ENCODE data around the gene DUSP6.

The DUSP6 gene

GRCh38 chr12:89309440-89309802 is 42.9 kb downstream of the DUSP6 start:
- no peak overlapping the region for H3K4me3 ChIP-seq (ENCODE audit: low read length)
- TF ChIP-seq, protein P1, sequence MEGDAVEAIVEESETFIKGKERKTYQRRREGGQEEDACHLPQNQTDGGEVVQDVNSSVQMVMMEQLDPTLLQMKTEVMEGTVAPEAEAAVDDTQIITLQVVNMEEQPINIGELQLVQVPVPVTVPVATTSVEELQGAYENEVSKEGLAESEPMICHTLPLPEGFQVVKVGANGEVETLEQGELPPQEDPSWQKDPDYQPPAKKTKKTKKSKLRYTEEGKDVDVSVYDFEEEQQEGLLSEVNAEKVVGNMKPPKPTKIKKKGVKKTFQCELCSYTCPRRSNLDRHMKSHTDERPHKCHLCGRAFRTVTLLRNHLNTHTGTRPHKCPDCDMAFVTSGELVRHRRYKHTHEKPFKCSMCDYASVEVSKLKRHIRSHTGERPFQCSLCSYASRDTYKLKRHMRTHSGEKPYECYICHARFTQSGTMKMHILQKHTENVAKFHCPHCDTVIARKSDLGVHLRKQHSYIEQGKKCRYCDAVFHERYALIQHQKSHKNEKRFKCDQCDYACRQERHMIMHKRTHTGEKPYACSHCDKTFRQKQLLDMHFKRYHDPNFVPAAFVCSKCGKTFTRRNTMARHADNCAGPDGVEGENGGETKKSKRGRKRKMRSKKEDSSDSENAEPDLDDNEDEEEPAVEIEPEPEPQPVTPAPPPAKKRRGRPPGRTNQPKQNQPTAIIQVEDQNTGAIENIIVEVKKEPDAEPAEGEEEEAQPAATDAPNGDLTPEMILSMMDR (conservative IDR thresholded peaks at IDR 0.05; ENCODE audit: low read length) = no peak
- no peak for DNase-seq (ENCODE audit: low read depth)

DNA sequence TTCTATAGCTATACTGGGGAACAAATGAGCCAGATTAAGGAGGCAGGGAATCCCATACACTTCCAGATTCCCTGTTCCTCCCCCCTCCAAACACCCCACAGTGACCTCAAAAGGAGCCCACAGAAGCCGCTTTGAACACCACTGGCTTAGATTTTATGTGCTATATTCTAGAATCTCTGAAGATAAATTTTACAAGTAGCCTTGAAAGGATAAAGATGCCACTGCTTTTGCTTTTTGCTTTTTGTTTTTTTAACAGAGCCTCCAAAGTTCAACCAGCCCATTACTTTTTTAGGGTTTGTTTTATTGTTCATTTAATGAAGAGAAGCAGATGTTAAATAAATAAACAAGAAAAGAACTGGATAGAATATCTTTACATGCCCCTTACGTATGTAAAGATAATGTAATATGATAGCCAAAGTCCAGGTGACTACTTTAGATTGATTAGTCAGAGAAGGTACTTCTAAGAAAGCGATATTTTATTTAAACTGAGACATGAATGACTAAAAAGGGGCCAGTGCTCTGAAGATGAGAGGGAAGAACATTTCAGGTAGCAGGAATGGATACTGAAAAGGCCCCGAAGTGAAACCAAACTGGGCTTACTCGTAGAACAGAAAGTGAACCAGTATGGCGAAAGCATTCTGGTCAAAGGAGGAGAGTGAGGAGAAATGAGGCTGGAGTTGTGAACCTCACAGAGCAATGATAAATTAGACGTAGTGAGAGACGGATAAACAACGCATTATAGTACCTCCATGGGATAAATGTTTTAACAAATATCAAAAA is 44.6 kb downstream of the DUSP6 start:
- TF ChIP-seq, protein P1 (conservative IDR thresholded peaks at IDR 0.05; ENCODE audit: low read length) = no peak
- H3K4me3 ChIP-seq (ENCODE audit: low read length) = no peak overlapping the region
- no peak for DNase-seq (ENCODE audit: low read depth)

DNA sequence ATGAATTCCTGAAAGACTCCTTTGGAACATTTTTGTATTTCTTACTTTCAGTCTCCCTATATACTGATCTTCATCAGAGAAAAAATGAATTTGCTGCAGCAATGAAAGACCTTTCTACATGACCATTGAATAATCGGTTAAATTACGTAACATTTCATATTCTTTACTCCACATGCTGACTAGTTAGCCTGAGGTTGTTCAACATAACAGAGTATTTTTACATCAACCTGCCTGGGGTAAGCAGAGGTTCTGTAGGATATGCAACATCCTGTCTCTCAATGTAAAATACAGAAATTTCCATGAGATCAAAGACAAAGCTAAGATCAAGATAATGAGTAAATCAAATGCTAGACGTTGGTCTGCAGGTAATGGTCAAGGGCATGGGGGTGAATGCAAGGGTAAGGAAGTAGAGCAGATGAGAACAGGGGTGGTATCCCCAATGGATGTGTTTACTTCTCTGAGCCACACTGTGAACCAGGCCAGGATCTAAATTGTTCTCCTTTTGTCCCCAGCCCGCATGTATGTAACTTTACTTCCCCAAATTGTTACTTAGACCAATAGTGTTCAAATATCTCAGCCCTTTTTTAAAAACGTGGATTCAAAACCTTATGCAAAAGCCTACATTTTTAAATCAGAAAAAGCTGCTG is 45.4 kb downstream of the DUSP6 start:
- no peak for DNase-seq (ENCODE audit: low read depth)
- TF ChIP-seq, protein P1 (conservative IDR thresholded peaks at IDR 0.05; ENCODE audit: low read length) = no peak
- no peak overlapping the region for H3K4me3 ChIP-seq (ENCODE audit: low read length)

DNA sequence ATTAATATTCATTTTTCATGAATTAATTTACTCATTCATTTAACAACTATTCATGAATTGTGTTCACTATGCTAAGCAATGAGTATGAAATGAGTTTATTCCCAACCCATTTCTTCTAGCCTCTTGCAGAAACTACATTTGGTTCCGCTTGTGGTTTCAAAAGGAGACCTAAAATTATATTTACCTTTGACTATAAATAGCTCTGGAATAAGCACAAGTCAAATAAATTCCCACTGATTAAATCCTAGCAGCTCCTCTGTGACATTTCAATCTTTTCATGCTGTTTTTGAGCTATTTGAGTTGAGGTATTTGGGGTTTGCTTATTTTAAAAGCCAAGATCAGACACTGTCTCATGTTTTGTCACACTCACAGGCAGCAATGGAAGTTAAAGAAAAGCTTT is 46.9 kb downstream of the DUSP6 start:
- TF ChIP-seq, protein P1 (conservative IDR thresholded peaks at IDR 0.05; ENCODE audit: low read length) = no peak
- DNase-seq (ENCODE audit: low read depth) = no peak
- no peak overlapping the region for H3K4me3 ChIP-seq (ENCODE audit: low read length)

DNA sequence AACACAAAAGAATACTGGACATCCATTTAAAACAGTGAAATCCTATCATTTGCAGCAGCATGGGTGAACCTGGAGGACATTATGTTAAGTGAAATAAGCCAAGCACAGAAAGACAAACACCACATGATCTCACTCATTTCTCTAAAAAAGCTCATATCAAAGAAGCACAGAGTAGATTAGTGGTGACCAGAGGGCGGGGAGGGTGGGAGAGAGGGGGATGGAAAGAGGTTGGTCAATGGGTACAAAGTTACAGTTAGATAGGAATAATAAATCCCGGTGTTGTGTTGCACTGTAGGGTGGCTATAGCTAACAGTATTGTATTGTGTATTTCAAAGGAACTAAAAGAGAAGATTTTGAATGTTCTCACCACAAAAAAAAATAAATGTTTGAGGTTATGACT is 52.4 kb downstream of the DUSP6 start:
- no peak for DNase-seq (ENCODE audit: low read depth)
- no peak overlapping the region for H3K4me3 ChIP-seq (ENCODE audit: low read length)
- TF ChIP-seq, protein P1 (conservative IDR thresholded peaks at IDR 0.05; ENCODE audit: low read length) = no peak

- H3K4me3 ChIP-seq (ENCODE audit: low read length) = no peak overlapping the region
- DNase-seq (ENCODE audit: low read depth) = no peak
- TF ChIP-seq, protein P1 (conservative IDR thresholded peaks at IDR 0.05; ENCODE audit: low read length) = no peak
These were observed 52.9 kb downstream of the DUSP6 start for GRCh38 chr12:89299417-89299816.

All from AG10803 (cell line).